Activated CD4-positive, CD25-positive, alpha-beta regulatory T cell (primary cell): ENCODE data around the gene NPAS3.
"Not testable (repeated sequence)": the region's sequence is repeated elsewhere in the genome, so short reads cannot be mapped to it uniquely, and the experiment has no call there.

Experiments
- DNase-seq, 4 experiments: peaks; one replicate each; lab custom pipeline; 2025; lab: John Stamatoyannopoulos, UW

NPAS3 gene

GRCh38 chr14:33073023-33073422 lies 134.3 kb downstream of the NPAS3 start:
- DNase-seq = no peak

GRCh38 chr14:33081259-33081658 lies 142.6 kb downstream of the NPAS3 start:
- DNase-seq = no peak

- DNase-seq = no peak
Measured at GRCh38 chr14:33085799-33086198, 147.1 kb downstream of the NPAS3 start.

- not testable (repeated sequence) for DNase-seq
Measured at GRCh38 chr14:33088274-33088673, 149.6 kb downstream of the NPAS3 start.

- no peak for DNase-seq
Measured at GRCh38 chr14:33098016-33098415, 159.3 kb downstream of the NPAS3 start.

GRCh38 chr14:33103489-33103888 lies 164.8 kb downstream of the NPAS3 start:
- DNase-seq = no peak

- no peak for DNase-seq
Measured at GRCh38 chr14:33103966-33104365, 165.3 kb downstream of the NPAS3 start.

- DNase-seq = no peak
Measured at GRCh38 chr14:33110737-33111443, 172.2 kb downstream of the NPAS3 start.

- no peak for DNase-seq
Measured at GRCh38 chr14:33114331-33114730, 175.7 kb downstream of the NPAS3 start.

- no peak for DNase-seq
Measured at GRCh38 chr14:33118668-33119067, 180.0 kb downstream of the NPAS3 start.

GRCh38 chr14:33120341-33120740 lies 181.7 kb downstream of the NPAS3 start:
- no peak for DNase-seq

GRCh38 chr14:33120966-33121365 lies 182.3 kb downstream of the NPAS3 start:
- no peak for DNase-seq

GRCh38 chr14:33123281-33123680 lies 184.6 kb downstream of the NPAS3 start:
- no peak for DNase-seq

- no peak for DNase-seq
Measured at GRCh38 chr14:33126433-33126832, 187.8 kb downstream of the NPAS3 start.

- DNase-seq = no peak
Measured at GRCh38 chr14:33127531-33127930, 188.9 kb downstream of the NPAS3 start.

- DNase-seq = no peak
Measured at GRCh38 chr14:33131801-33132200, 193.1 kb downstream of the NPAS3 start.

- no peak for DNase-seq
Measured at GRCh38 chr14:33134162-33134561, 195.5 kb downstream of the NPAS3 start.

- DNase-seq = no peak
Measured at GRCh38 chr14:33134975-33135374, 196.3 kb downstream of the NPAS3 start.

- DNase-seq = no peak
Measured at GRCh38 chr14:33150666-33151428, 212.2 kb downstream of the NPAS3 start.

GRCh38 chr14:33163109-33163508 lies 224.4 kb downstream of the NPAS3 start:
- DNase-seq = no peak

- DNase-seq = no peak
Measured at GRCh38 chr14:33163600-33163999, 224.9 kb downstream of the NPAS3 start.

- no peak for DNase-seq
Measured at GRCh38 chr14:33165144-33165925, 226.7 kb downstream of the NPAS3 start.

- DNase-seq = no peak
Measured at GRCh38 chr14:33165926-33166289, 227.2 kb downstream of the NPAS3 start.
